Adipocyte (in vitro differentiated cells): Measurements from ENCODE around the gene PODN.
A peak's percentile ranks its signal among the peaks of the same experiment; 100 is the strongest.

Source experiments
- DNase-seq: peaks from one replicate; pipeline ENCODE4 v3.0.0-alpha.2; 2015; ENCODE audit warnings: low read depth
- H3K27me3 ChIP-seq: replicated peaks from 2 replicates; pipeline ENCODE4 v1.7.0; 2013; ENCODE audit warnings: mild to moderate bottlenecking, low read length, moderate library complexity; ENCODE audit not compliant: control insufficient read depth, insufficient read depth
- H3K36me3 ChIP-seq: 2 replicates; pipeline ENCODE4 v1.7.0; 2013; ENCODE audit warnings: low read length, mild to moderate bottlenecking, moderate library complexity; ENCODE audit not compliant: control insufficient read depth, insufficient read depth, severe bottlenecking
- H3K4me1 ChIP-seq: 2 replicates; pipeline ENCODE4 v1.7.0; 2013; ENCODE audit warnings: mild to moderate bottlenecking, low read length, moderate library complexity; ENCODE audit not compliant: control insufficient read depth, insufficient read depth
- H3K4me3 ChIP-seq: 2 replicates; pipeline ENCODE4 v1.7.0; 2013; ENCODE audit warnings: mild to moderate bottlenecking, low read length, moderate library complexity
- H3K9ac ChIP-seq: 2 replicates; pipeline ENCODE4 v1.7.0; 2013; ENCODE audit warnings: mild to moderate bottlenecking, low read length, moderate library complexity
- H3K9me3 ChIP-seq: 2 replicates; pipeline ENCODE4 v1.7.0; 2013; ENCODE audit warnings: mild to moderate bottlenecking, low read length, moderate library complexity; ENCODE audit not compliant: control insufficient read depth

Gene PODN

GRCh38 chr1:53130878-53131589 lies 69.0 kb downstream of the PODN start:
- peak overlapping the region; percentile 24 for H3K9ac ChIP-seq
- no peak overlapping the region for H3K4me3 ChIP-seq
- peaks cover 16% of the 10 kb centered on the region for H3K4me1 ChIP-seq
- no peaks in the 10 kb centered on the region for H3K9me3 ChIP-seq
- H3K27me3 ChIP-seq = no peaks in the 10 kb centered on the region
- no peaks in the 10 kb centered on the region for H3K36me3 ChIP-seq
- no peak for DNase-seq

DNA sequence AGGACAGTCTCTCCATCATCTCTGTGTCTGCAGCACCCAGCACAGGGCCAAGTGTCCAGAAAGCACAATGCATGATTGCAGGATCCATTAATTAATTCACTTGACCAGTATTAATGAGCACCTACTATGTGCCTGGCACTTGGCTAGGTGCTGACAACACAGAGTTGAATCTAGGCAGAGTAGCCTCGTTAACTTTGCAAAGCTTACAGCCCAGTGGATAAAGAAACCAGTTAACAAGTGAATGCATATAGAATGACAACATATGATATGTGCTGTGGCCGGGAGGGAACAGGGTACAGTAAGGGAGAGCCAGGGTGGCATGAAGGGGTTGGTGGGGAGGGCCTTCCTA lies 69.6 kb downstream of the PODN start:
- H3K9ac ChIP-seq = peak overlapping the region; percentile 24
- H3K9me3 ChIP-seq = no peaks in the 10 kb centered on the region
- H3K36me3 ChIP-seq = no peaks in the 10 kb centered on the region
- peaks cover 11% of the 10 kb centered on the region for H3K4me1 ChIP-seq
- H3K27me3 ChIP-seq = no peaks in the 10 kb centered on the region
- H3K4me3 ChIP-seq = no peak overlapping the region
- DNase-seq = no peak

GRCh38 chr1:53132176-53132575 lies 70.2 kb downstream of the PODN start:
- Histone ChIP-seq H3K27me3 (no peaks in the 10 kb centered on the region), H3K36me3 (no peaks in the 10 kb centered on the region), H3K4me3 (no peak overlapping the region), H3K9me3 (peaks cover 2% of the 10 kb centered on the region), H3K4me1 (peaks cover 11% of the 10 kb centered on the region), H3K9ac (no peak overlapping the region)
- DNase-seq = no peak

GRCh38 chr1:53133261-53134041 lies 71.4 kb downstream of the PODN start:
- Histone ChIP-seq H3K9me3 (peaks cover 11% of the 10 kb centered on the region), H3K4me1 (peaks cover 11% of the 10 kb centered on the region), H3K9ac (no peak overlapping the region), H3K4me3 (no peak overlapping the region), H3K36me3 (no peaks in the 10 kb centered on the region), H3K27me3 (no peaks in the 10 kb centered on the region)
- DNase-seq = no peak

GRCh38 chr1:53134042-53134485 lies 72.1 kb downstream of the PODN start:
- DNase-seq = no peak
- Histone ChIP-seq H3K9me3 (peaks cover 11% of the 10 kb centered on the region), H3K36me3 (no peaks in the 10 kb centered on the region), H3K27me3 (no peaks in the 10 kb centered on the region), H3K9ac (no peak overlapping the region), H3K4me3 (no peak overlapping the region), H3K4me1 (peaks cover 11% of the 10 kb centered on the region)
